HepG2 (cell line): Measurements from ENCODE around the gene CLASP1. TPM values are rescaled to one million over a fixed set of nuclear protein-coding genes. Genes with fewer than 3 reads are reported as not detected.

Experiments used
- AGO2 ChIP-seq: fragments of 200-400 bp; formaldehyde crosslinking; optimal IDR thresholded peaks from 2 replicates; pipeline ENCODE3; 2017; ENCODE audit warnings: mild to moderate bottlenecking, low read depth, low read length, moderate library complexity
- ASH2L ChIP-seq: fragments of 300-600, 200-600 bp; sonication (generic); IDR thresholded peaks from 2 replicates; pipeline ENCODE4 v1.7.0; 2017; ENCODE audit warnings: low read depth, mild to moderate bottlenecking, moderate library complexity, mixed read lengths, low read length; ENCODE audit not compliant: insufficient read length
- HNF4A ChIP-seq: sonication (generic); formaldehyde crosslinking; IDR thresholded peaks from 2 replicates; pipeline ENCODE4 v1.4.0; 2020; ENCODE audit warnings: missing genetic modification reagents
- JUN ChIP-seq: sonication (generic); formaldehyde crosslinking; IDR thresholded peaks from 2 replicates; pipeline ENCODE4 v1.4.0; 2020; ENCODE audit warnings: mild to moderate bottlenecking, missing genetic modification reagents
- MAFG ChIP-seq: sonication (generic); formaldehyde crosslinking; IDR thresholded peaks from 2 replicates; pipeline ENCODE4 v1.5.1; 2020; ENCODE audit warnings: mild to moderate bottlenecking, missing genetic modification reagents
- NCOA2 ChIP-seq: sonication (generic); formaldehyde crosslinking; IDR thresholded peaks from 2 replicates; pipeline ENCODE4 v1.8.0; 2022; ENCODE audit warnings: inconsistent platforms
- PCBP1 ChIP-seq: fragments of 200-400 bp; formaldehyde crosslinking; IDR thresholded peaks from 2 replicates; pipeline ENCODE4 v1.6.1; 2017; ENCODE audit warnings: mild to moderate bottlenecking, low read depth, low read length, borderline replicate concordance
- PLRG1 ChIP-seq: fragments of 450-650 bp; conservative IDR thresholded peaks from 2 replicates; pipeline ENCODE4 v1.6.1; 2016
- SMYD3 ChIP-seq: sonication (generic); formaldehyde crosslinking; IDR thresholded peaks from 2 replicates; pipeline ENCODE4 v1.8.1; 2023; ENCODE audit warnings: mild to moderate bottlenecking, missing genetic modification reagents
- SRSF1 ChIP-seq: fragments of 200-400 bp; formaldehyde crosslinking; optimal IDR thresholded peaks from 2 replicates; pipeline ENCODE3; 2017; ENCODE audit warnings: mild to moderate bottlenecking, low read depth, low read length, moderate library complexity
- TGIF2 ChIP-seq: IDR thresholded peaks from 2 replicates; pipeline ENCODE4 v1.6.1; 2016; ENCODE audit warnings: control low read depth, missing compliant biosample characterization
- ZNF160 ChIP-seq: sonication (generic); formaldehyde crosslinking; IDR thresholded peaks from 2 replicates; pipeline ENCODE4 v1.8.0; 2022; ENCODE audit warnings: mild to moderate bottlenecking, inconsistent platforms, missing genetic modification reagents
- ZNF337 ChIP-seq: sonication (generic); formaldehyde crosslinking; IDR thresholded peaks from 2 replicates; pipeline ENCODE4 v1.5.1; 2020; ENCODE audit warnings: missing genetic modification reagents, low read depth, mild to moderate bottlenecking, borderline replicate concordance
- ZNF33B ChIP-seq: sonication (generic); formaldehyde crosslinking; IDR thresholded peaks from 2 replicates; pipeline ENCODE4 v1.5.1; 2020; ENCODE audit warnings: mild to moderate bottlenecking, missing genetic modification reagents
- ZNF432 ChIP-seq: sonication (generic); formaldehyde crosslinking; IDR thresholded peaks from 2 replicates; pipeline ENCODE4 v1.5.0; 2020; ENCODE audit warnings: missing genetic modification reagents, mild to moderate bottlenecking, borderline replicate concordance
- ZNF790 ChIP-seq: sonication (generic); formaldehyde crosslinking; IDR thresholded peaks from 2 replicates; pipeline ENCODE4 v1.8.0; 2022; ENCODE audit warnings: missing genetic modification reagents, mild to moderate bottlenecking, borderline replicate concordance
- ZNF816 ChIP-seq: sonication (generic); formaldehyde crosslinking; IDR thresholded peaks from 2 replicates; pipeline ENCODE4 v1.8.0; 2022; ENCODE audit warnings: missing genetic modification reagents, mild to moderate bottlenecking, borderline replicate concordance
- polyA plus RNA-seq, 8 experiments: library from polyadenylated mRNA; depleted of rRNA in 3 of 8; stranded (reverse) in 7 of 8; unstranded in 1 of 8; fragments of >200 nt; fragmentation: Illumina TruSeq in 4 of 8; extraction: Trizol in 4 of 8; gene quantifications; 2 replicates each; pipeline versions ENCODE4 v1.2.1 to v1.2.3, GENCODE V29; 2011 to 2016; ENCODE audit warnings: low read depth in 4 of 8, missing spikeins in 1 of 8, mixed read lengths in 1 of 8; ENCODE audit not compliant: insufficient read depth in 1 of 8
- total RNA-seq, 5 experiments: library from RNA; depleted of rRNA; stranded (reverse); fragments of >200 nt; fragmentation: Illumina TruSeq; extraction: Trizol; gene quantifications; 2 replicates each; pipeline ENCODE4 v1.2.3, GENCODE V29; 2016; ENCODE audit warnings: low read depth in 1 of 5
- TF ChIP-seq, protein P1 (sequence below): sonication (generic); formaldehyde crosslinking; IDR thresholded peaks from 2 replicates; pipeline ENCODE4 v1.9.0; 2021; ENCODE audit warnings: mild to moderate bottlenecking, missing genetic modification reagents
- TF ChIP-seq, protein P2 (sequence below): sonication (generic); formaldehyde crosslinking; IDR thresholded peaks from 2 replicates; pipeline ENCODE4 v1.4.0; 2020; ENCODE audit warnings: missing genetic modification reagents
- TF ChIP-seq, protein P3 (sequence below): sonication (generic); formaldehyde crosslinking; IDR thresholded peaks from 2 replicates; pipeline ENCODE4 v1.4.0; 2020; ENCODE audit warnings: missing genetic modification reagents, low read depth, mild to moderate bottlenecking, borderline replicate concordance

The CLASP1 gene
- total and polyA plus RNA-seq, 2 of the 13 experiments (the other 11 are each of a cell fraction or from before 2014, with no cell fraction given): 11.7 to 47.9 TPM

GRCh38 chr2:121649149-121649595 is at the start of gene CLASP1 (continued):
- TF ChIP-seq, protein P1, sequence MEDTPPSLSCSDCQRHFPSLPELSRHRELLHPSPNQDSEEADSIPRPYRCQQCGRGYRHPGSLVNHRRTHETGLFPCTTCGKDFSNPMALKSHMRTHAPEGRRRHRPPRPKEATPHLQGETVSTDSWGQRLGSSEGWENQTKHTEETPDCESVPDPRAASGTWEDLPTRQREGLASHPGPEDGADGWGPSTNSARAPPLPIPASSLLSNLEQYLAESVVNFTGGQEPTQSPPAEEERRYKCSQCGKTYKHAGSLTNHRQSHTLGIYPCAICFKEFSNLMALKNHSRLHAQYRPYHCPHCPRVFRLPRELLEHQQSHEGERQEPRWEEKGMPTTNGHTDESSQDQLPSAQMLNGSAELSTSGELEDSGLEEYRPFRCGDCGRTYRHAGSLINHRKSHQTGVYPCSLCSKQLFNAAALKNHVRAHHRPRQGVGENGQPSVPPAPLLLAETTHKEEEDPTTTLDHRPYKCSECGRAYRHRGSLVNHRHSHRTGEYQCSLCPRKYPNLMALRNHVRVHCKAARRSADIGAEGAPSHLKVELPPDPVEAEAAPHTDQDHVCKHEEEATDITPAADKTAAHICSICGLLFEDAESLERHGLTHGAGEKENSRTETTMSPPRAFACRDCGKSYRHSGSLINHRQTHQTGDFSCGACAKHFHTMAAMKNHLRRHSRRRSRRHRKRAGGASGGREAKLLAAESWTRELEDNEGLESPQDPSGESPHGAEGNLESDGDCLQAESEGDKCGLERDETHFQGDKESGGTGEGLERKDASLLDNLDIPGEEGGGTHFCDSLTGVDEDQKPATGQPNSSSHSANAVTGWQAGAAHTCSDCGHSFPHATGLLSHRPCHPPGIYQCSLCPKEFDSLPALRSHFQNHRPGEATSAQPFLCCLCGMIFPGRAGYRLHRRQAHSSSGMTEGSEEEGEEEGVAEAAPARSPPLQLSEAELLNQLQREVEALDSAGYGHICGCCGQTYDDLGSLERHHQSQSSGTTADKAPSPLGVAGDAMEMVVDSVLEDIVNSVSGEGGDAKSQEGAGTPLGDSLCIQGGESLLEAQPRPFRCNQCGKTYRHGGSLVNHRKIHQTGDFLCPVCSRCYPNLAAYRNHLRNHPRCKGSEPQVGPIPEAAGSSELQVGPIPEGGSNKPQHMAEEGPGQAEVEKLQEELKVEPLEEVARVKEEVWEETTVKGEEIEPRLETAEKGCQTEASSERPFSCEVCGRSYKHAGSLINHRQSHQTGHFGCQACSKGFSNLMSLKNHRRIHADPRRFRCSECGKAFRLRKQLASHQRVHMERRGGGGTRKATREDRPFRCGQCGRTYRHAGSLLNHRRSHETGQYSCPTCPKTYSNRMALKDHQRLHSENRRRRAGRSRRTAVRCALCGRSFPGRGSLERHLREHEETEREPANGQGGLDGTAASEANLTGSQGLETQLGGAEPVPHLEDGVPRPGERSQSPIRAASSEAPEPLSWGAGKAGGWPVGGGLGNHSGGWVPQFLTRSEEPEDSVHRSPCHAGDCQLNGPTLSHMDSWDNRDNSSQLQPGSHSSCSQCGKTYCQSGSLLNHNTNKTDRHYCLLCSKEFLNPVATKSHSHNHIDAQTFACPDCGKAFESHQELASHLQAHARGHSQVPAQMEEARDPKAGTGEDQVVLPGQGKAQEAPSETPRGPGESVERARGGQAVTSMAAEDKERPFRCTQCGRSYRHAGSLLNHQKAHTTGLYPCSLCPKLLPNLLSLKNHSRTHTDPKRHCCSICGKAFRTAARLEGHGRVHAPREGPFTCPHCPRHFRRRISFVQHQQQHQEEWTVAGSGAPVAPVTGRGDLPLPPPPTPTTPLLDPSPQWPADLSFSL (CRISPR knock-in tag): no peak
- peak; percentile 71 for TF ChIP-seq AGO2
- peak; percentile 11; the same call in 1 of the 2 replicates for TF ChIP-seq PCBP1
- no peak for TF ChIP-seq HNF4A (CRISPR knock-in tag)
- TF ChIP-seq PLRG1: no peak
- TF ChIP-seq MAFG: no peak
- peak; percentile 73 for TF ChIP-seq ASH2L
- TF ChIP-seq TGIF2: no peak
- TF ChIP-seq ZNF432: no peak
- TF ChIP-seq ZNF33B: peak; percentile 24; the same call in 1 of the 2 replicates
- no peak for TF ChIP-seq ZNF790 (CRISPR knock-in tag)
- TF ChIP-seq, protein P2, sequence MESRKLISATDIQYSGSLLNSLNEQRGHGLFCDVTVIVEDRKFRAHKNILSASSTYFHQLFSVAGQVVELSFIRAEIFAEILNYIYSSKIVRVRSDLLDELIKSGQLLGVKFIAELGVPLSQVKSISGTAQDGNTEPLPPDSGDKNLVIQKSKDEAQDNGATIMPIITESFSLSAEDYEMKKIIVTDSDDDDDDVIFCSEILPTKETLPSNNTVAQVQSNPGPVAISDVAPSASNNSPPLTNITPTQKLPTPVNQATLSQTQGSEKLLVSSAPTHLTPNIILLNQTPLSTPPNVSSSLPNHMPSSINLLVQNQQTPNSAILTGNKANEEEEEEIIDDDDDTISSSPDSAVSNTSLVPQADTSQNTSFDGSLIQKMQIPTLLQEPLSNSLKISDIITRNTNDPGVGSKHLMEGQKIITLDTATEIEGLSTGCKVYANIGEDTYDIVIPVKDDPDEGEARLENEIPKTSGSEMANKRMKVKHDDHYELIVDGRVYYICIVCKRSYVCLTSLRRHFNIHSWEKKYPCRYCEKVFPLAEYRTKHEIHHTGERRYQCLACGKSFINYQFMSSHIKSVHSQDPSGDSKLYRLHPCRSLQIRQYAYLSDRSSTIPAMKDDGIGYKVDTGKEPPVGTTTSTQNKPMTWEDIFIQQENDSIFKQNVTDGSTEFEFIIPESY (CRISPR knock-in tag): no peak
- no peak for TF ChIP-seq NCOA2 (CRISPR knock-in tag)
- TF ChIP-seq ZNF816 (CRISPR knock-in tag): peak; percentile 85; the same call in 1 of the 2 replicates
- TF ChIP-seq, protein P3, sequence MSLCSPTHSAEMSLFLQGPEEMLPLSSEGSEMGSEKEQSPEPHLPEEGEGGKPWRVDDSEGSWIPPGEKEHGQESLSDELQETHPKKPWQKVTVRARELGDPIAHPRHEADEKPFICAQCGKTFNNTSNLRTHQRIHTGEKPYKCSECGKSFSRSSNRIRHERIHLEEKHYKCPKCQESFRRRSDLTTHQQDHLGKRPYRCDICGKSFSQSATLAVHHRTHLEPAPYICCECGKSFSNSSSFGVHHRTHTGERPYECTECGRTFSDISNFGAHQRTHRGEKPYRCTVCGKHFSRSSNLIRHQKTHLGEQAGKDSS: 0 out of 2 replicates have a peak, but pooled peaks have one; percentile 11
- TF ChIP-seq ZNF160 (CRISPR knock-in tag): peak; percentile 64; the same call in 1 of the 2 replicates
- TF ChIP-seq SRSF1: peak; percentile 85
- no peak for TF ChIP-seq SMYD3 (CRISPR knock-in tag)
- TF ChIP-seq ZNF337 (CRISPR knock-in tag): peak; percentile 79; the same call in 1 of the 2 replicates
- TF ChIP-seq JUN (CRISPR knock-in tag): peak; percentile 46; the same call in 1 of the 2 replicates
